C4-2B (cell line): ENCODE data around the gene RGS7.

ENCODE experiments used
- ZFX ChIP-seq: fragments of 450-650 bp; IDR thresholded peaks from 2 replicates; pipeline ENCODE4 v1.6.1; 2017
- TF ChIP-seq, protein P1 (sequence below): fragments of 450-650 bp; conservative IDR thresholded peaks from 2 replicates; pipeline ENCODE4 v1.5.1; 2017; ENCODE audit warnings: mild to moderate bottlenecking

DNA sequence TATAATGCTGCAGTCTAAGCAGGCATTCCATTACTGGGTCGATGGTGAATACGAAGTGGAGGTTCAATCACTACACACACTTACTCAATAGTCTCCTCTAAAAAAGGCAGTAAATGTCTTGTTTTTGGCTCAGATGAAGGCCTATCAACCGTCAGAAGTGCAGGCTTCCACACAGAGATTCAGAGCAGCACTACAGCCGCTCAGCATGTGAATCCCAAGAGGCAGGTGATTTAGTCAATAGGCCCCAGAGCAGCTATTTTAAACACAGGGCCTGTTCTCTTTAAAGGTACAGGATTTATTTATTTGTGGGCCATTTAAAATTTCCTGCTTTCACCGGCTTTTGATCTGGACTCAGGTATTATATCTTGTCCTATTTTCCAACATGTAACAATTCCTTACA is 293.7 kb downstream of the RGS7 start:
- TF ChIP-seq, protein P1, sequence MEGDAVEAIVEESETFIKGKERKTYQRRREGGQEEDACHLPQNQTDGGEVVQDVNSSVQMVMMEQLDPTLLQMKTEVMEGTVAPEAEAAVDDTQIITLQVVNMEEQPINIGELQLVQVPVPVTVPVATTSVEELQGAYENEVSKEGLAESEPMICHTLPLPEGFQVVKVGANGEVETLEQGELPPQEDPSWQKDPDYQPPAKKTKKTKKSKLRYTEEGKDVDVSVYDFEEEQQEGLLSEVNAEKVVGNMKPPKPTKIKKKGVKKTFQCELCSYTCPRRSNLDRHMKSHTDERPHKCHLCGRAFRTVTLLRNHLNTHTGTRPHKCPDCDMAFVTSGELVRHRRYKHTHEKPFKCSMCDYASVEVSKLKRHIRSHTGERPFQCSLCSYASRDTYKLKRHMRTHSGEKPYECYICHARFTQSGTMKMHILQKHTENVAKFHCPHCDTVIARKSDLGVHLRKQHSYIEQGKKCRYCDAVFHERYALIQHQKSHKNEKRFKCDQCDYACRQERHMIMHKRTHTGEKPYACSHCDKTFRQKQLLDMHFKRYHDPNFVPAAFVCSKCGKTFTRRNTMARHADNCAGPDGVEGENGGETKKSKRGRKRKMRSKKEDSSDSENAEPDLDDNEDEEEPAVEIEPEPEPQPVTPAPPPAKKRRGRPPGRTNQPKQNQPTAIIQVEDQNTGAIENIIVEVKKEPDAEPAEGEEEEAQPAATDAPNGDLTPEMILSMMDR = no peak
- TF ChIP-seq ZFX = no peak
